ENCODE measurements around the gene KRT78.

DNA sequence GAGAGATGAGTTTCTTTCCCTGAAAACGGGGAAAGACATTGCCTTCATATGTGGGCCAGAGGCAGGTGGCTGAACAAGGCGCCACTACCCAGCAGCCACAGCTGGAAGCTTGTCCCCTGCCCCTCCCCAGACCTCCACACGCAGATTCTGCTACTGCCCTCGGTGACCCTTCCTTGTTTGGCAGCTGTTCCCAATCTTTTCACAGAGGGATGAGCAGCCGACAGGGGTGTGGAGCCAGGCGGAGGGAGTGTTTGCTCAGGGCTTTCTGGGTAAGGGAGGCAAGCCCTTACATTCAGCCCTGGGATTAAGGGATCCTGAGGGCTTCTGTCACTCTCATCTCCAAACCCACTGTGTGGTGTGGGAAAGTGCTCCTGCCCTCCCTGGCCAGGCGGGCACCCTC is 30.4 kb downstream of the KRT78 start:
- TF ChIP-seq MYC (IDR thresholded peaks at IDR 0.05; ENCODE audit: low read depth, low read length), result no peak
- TF ChIP-seq, protein P1, sequence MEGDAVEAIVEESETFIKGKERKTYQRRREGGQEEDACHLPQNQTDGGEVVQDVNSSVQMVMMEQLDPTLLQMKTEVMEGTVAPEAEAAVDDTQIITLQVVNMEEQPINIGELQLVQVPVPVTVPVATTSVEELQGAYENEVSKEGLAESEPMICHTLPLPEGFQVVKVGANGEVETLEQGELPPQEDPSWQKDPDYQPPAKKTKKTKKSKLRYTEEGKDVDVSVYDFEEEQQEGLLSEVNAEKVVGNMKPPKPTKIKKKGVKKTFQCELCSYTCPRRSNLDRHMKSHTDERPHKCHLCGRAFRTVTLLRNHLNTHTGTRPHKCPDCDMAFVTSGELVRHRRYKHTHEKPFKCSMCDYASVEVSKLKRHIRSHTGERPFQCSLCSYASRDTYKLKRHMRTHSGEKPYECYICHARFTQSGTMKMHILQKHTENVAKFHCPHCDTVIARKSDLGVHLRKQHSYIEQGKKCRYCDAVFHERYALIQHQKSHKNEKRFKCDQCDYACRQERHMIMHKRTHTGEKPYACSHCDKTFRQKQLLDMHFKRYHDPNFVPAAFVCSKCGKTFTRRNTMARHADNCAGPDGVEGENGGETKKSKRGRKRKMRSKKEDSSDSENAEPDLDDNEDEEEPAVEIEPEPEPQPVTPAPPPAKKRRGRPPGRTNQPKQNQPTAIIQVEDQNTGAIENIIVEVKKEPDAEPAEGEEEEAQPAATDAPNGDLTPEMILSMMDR (IDR thresholded peaks at IDR 0.05; ENCODE audit: low read depth, low read length), result no peak

All from NB4 (cell line).